SK-N-MC (cell line): Measurements from ENCODE around the gene ATP8B1.

Source experiments
- DNase-seq: peaks from one replicate; pipeline ENCODE4 v3.0.0-alpha.2; 2011; ENCODE audit warnings: low read depth, low spot score
- H3K27ac ChIP-seq: fragments of 200-600 bp; sonication (generic); 2 replicates; pipeline ENCODE4 v1.5.1; 2016; ENCODE audit warnings: mixed run types
- H3K36me3 ChIP-seq: fragments of 200-600 bp; sonication (generic); 2 replicates; pipeline ENCODE4 v1.6.1; 2017; ENCODE audit warnings: antibody characterized with exemption, low read length, mixed read lengths; ENCODE audit not compliant: insufficient read depth
- H3K4me3 ChIP-seq: fragments of 200-600 bp; sonication (generic); 2 replicates; pipeline ENCODE4 v1.5.1; 2016
- H3K9ac ChIP-seq: fragments of 200-600 bp; sonication (generic); 2 replicates; pipeline ENCODE4 v1.8.0; 2017; ENCODE audit warnings: mixed run types, mixed read lengths; ENCODE audit not compliant: insufficient read length
- H3K9me3 ChIP-seq: fragments of 200-600 bp; sonication (generic); 2 replicates; pipeline ENCODE4 v1.6.1; 2017; ENCODE audit warnings: low read depth, mild to moderate bottlenecking, antibody characterized with exemption, low read length, moderate library complexity, mixed read lengths
- EZH2 ChIP-seq: fragments of 200-600 bp; sonication (generic); IDR thresholded peaks from one replicate; pipeline ENCODE4 v1.6.1; 2017; ENCODE audit warnings: antibody characterized with exemption
- FOXP2 ChIP-seq: optimal IDR thresholded peaks from 2 replicates; pipeline ENCODE3; 2011; ENCODE audit warnings: mild to moderate bottlenecking, moderate library complexity; ENCODE audit not compliant: insufficient read depth; ENCODE audit errors: extremely low read length, control extremely low read depth
- POLR2AphosphoS5 ChIP-seq: IDR thresholded peaks from 2 replicates; pipeline ENCODE4 v1.6.1; 2012; ENCODE audit warnings: mild to moderate bottlenecking, low read depth, low read length, borderline replicate concordance

Gene ATP8B1

DNA sequence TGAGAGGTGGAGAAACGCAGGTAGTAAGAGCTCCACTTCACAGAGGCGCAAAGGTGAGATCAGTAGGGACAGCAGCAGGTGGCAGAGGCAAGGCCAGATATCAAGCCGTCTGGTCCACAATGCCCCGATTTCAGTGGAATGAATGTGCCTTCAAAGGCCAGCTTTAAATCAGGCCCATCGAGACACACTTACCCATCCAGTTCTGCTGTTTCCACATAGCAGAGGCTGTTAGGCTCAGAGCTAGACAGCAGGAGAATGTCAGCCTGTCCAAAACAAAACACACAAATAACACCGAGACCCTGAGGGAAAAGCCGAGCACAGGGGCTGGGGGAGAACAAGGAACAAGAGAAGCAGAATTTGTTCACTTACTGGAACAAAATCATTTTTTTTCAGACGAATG, 105.7 kb downstream of the ATP8B1 start:
- TF ChIP-seq EZH2 (no peak), POLR2AphosphoS5 (no peak), FOXP2 (no peak)
- DNase-seq: no peak
- no peak overlapping the region for H3K27ac ChIP-seq
- no peak overlapping the region for H3K9ac ChIP-seq
- H3K4me3 ChIP-seq: no peak overlapping the region
- H3K36me3 ChIP-seq: no peaks in the 10 kb centered on the region
- no peaks in the 10 kb centered on the region for H3K9me3 ChIP-seq

DNA sequence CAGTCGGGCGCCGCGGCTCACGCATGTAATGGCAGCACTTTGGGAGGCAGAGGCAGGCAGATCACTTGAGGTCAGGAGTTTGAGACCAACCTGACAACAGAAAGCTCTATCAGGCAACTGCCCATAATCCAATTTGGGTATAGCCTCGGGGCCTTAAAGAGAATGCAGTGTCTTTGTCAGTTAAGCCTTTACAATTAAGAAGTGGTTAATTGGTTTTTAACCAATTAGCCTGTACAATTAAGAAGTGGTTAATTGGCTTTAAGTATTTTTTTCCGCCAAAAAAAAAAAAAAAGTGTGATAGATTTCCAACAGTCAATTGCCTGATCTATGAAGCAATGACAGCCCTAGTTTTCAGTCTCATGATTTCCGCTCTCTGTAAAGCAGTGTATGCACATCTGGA, 106.8 kb downstream of the ATP8B1 start:
- Histone ChIP-seq H3K27ac (no peak overlapping the region), H3K4me3 (no peak overlapping the region), H3K9me3 (no peaks in the 10 kb centered on the region), H3K9ac (no peak overlapping the region), H3K36me3 (no peaks in the 10 kb centered on the region)
- no peak for DNase-seq
- no peak for TF ChIP-seq FOXP2
- no peak for TF ChIP-seq EZH2
- no peak for TF ChIP-seq POLR2AphosphoS5

DNA sequence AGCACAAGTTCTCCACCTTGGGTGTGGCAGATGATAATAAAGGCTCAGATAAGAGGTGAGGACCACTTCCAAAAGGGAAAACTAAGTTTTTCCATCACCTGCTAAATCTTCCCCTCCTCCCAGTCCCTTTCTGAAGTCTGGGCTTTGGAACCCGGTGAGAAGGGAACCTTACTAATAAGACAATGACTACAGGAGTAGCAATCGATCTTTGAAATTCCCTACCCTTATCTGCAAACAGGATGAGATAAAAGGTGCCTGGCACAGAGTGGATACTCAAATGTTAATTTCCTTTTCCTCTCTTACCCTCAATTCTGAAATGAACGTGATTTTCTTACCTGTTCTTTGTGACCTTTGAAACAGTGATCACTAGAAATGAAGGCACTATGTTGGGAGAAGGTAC, 111.8 kb downstream of the ATP8B1 start:
- Histone ChIP-seq H3K9me3 (no peaks in the 10 kb centered on the region), H3K9ac (no peak overlapping the region), H3K4me3 (no peak overlapping the region), H3K36me3 (no peaks in the 10 kb centered on the region), H3K27ac (no peak overlapping the region)
- no peak for DNase-seq
- TF ChIP-seq EZH2: no peak
- TF ChIP-seq FOXP2: no peak
- TF ChIP-seq POLR2AphosphoS5: no peak

GRCh38 chr18:57687970-57688369, 115.1 kb downstream of the ATP8B1 start:
- no peak overlapping the region for H3K27ac ChIP-seq
- DNase-seq: no peak
- H3K9me3 ChIP-seq: no peaks in the 10 kb centered on the region
- H3K36me3 ChIP-seq: no peaks in the 10 kb centered on the region
- no peak overlapping the region for H3K9ac ChIP-seq
- no peak for TF ChIP-seq FOXP2
- TF ChIP-seq EZH2: no peak
- no peak for TF ChIP-seq POLR2AphosphoS5
- H3K4me3 ChIP-seq: no peak overlapping the region

DNA sequence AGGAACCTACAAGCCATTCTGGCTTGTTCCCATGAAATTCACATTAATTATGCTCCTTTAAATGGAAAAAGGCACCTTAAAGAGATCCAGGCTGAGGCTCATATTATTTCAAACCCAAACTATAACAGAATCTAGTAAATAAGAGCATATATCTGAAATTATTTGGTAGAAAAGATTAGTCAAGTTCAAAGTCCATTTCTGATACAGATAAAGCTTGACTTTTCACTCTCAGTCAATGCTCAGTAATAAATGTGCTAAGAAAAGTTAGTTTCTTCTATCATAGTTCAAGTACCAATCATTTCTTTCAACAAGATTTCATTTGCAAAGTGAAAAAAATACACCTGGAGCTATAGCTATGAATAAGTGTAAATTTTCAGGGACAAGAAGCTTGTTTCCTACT, 119.6 kb downstream of the ATP8B1 start:
- no peak for DNase-seq
- Histone ChIP-seq H3K27ac (no peak overlapping the region), H3K9ac (no peak overlapping the region), H3K36me3 (no peaks in the 10 kb centered on the region), H3K4me3 (no peak overlapping the region), H3K9me3 (no peaks in the 10 kb centered on the region)
- TF ChIP-seq POLR2AphosphoS5: no peak
- TF ChIP-seq EZH2: no peak
- TF ChIP-seq FOXP2: no peak

DNA sequence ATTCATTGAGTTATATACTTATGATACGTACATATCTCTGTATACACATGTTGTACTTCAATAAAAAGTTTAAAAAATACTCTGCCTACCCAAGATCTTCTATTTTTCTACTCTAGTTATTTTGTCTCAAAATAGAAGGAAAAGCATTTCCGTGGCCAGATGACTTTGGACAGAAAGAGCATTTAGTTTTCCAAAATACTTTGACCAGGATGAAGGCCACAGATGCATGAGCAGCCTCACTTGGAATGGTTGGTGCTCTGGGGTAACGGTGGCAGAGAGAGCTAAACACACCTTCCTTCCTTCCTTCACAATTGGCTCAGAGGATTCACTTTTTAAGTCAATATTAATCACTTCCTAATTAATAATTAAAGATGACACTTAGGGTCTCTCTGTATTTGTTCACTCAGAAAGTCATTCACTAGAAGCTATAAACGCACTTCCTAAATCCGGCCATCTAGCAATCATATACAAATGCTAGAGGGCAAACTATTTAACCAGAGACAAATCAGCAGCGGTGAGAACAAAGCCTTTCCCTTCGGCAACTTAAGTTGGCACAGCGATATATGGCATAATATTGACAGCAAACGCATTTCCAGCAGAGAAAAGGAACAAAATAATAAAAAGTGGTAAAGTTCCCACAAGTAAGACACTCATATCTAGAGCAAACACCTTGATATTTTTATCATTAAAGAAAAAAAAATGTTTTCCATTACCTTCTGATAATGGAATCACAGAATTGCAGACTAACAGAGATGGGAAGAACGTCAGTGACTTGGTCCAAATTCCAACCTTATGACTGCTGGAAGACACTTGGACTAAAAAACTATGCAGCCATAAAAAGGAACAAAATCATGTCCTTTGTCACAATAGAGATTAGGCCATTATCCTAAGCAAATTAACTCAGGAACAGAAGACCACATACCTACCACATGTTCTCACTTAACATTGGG, 125.6 kb downstream of the ATP8B1 start:
- H3K36me3 ChIP-seq: no peaks in the 10 kb centered on the region
- TF ChIP-seq FOXP2: no peak
- no peak overlapping the region for H3K4me3 ChIP-seq
- no peak for DNase-seq
- H3K9me3 ChIP-seq: no peaks in the 10 kb centered on the region
- no peak overlapping the region for H3K9ac ChIP-seq
- no peak overlapping the region for H3K27ac ChIP-seq

DNA sequence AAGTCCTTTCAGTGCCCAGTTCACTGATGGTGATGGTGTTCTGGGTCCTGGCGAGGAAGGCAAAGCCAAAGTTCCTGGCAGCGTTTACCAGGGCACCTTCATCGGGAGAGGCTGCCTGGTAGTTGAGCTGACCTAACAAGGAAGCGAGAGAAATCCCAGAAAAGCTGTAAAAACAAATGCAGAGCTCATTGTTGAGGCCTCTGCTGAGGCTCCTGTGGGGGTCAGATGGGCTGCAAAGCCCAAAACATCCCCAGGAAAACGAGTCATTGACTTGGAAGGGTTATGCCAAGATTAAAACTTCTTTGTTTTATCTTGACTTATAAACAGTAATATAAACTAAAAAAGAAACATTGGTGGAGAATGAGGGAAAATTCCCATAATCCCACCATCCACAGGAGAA, 128.2 kb downstream of the ATP8B1 start:
- DNase-seq: no peak
- H3K9ac ChIP-seq: no peak overlapping the region
- TF ChIP-seq POLR2AphosphoS5 (no peak), EZH2 (no peak), FOXP2 (no peak)
- H3K9me3 ChIP-seq: no peaks in the 10 kb centered on the region
- no peak overlapping the region for H3K4me3 ChIP-seq
- no peaks in the 10 kb centered on the region for H3K36me3 ChIP-seq
- H3K27ac ChIP-seq: no peak overlapping the region

DNA sequence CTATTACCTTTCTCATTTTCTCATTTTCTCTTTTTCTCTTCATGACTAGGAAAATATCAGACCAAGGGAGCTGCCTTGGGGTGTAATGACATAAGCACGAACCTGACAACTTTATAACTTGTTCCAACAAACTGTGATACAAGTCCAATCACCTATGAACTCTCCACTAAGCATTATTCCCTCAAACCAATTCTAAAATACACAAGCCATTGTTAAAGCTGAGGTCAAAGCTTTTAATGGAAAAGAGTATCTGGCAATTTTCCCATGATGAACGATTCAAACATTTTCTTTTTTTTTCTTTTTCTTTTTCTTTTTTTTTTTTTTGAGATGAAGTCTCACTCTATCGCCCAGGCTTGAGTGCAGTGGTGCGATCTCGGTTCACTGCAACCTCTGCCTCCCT, 133.1 kb downstream of the ATP8B1 start:
- TF ChIP-seq POLR2AphosphoS5: no peak
- no peak for TF ChIP-seq EZH2
- TF ChIP-seq FOXP2: no peak
- Histone ChIP-seq H3K9me3 (no peaks in the 10 kb centered on the region), H3K36me3 (no peaks in the 10 kb centered on the region)

More for the DNA sequence above, 133.1 kb downstream of the ATP8B1 start:
- Histone ChIP-seq H3K4me3 (no peak overlapping the region), H3K27ac (no peak overlapping the region), H3K9ac (no peak overlapping the region)
- no peak for DNase-seq
